NCI-H2227 treated with DMSO at 0.1 percent for 48 hours (cell line): ENCODE data around the gene DNASE1L2.

Source experiments
- DNase-seq: peaks from one replicate; lab custom pipeline; 2025; lab: John Stamatoyannopoulos, UW

The DNASE1L2 gene

GRCh38 chr16:2226245-2226793 lies 9.9 kb upstream of the DNASE1L2 start:
- DNase-seq: no peak

GRCh38 chr16:2226918-2227317 lies 9.3 kb upstream of the DNASE1L2 start:
- no peak for DNase-seq

- no peak for DNase-seq
Observed at GRCh38 chr16:2228161-2228824, 8.0 kb upstream of the DNASE1L2 start.

GRCh38 chr16:2229091-2229490 lies 7.2 kb upstream of the DNASE1L2 start:
- no peak for DNase-seq

- DNase-seq: no peak
Observed at GRCh38 chr16:2229632-2230250, 6.5 kb upstream of the DNASE1L2 start.

GRCh38 chr16:2230376-2230775 lies 5.9 kb upstream of the DNASE1L2 start:
- no peak for DNase-seq

GRCh38 chr16:2231016-2231931 lies 5.0 kb upstream of the DNASE1L2 start:
- DNase-seq: peak; percentile 24

GRCh38 chr16:2232094-2232990 lies 3.9 kb upstream of the DNASE1L2 start:
- no peak for DNase-seq

GRCh38 chr16:2233046-2233775 lies 3.0 kb upstream of the DNASE1L2 start:
- no peak for DNase-seq

GRCh38 chr16:2233872-2234812 lies 2.1 kb upstream of the DNASE1L2 start:
- DNase-seq: no peak

GRCh38 chr16:2234813-2235170 lies 1.5 kb upstream of the DNASE1L2 start:
- DNase-seq: no peak

GRCh38 chr16:2235234-2235651 lies 1.0 kb upstream of the DNASE1L2 start:
- DNase-seq: no peak

GRCh38 chr16:2235695-2236336 lies 428 bp upstream of the DNASE1L2 start:
- no peak for DNase-seq

GRCh38 chr16:2237102-2237482 lies 848 bp downstream of the DNASE1L2 start:
- DNase-seq: no peak

GRCh38 chr16:2237493-2238149 lies 1.4 kb downstream of the DNASE1L2 start:
- no peak for DNase-seq

- no peak for DNase-seq
Observed at GRCh38 chr16:2238150-2238837, 2.0 kb downstream of the DNASE1L2 start.

- peak; percentile 5 for DNase-seq
Observed at GRCh38 chr16:2238838-2239675, 2.8 kb downstream of the DNASE1L2 start.
